T-helper 1 cell (primary cell): ENCODE data around the gene CFLAR.

Experiments
- DNase-seq, 5 donors: peaks; one replicate each; pipeline ENCODE4 v3.0.0-alpha.2; 2012 to 2020

Gene CFLAR

GRCh38 chr2:201219328-201220096 is 103.5 kb downstream of the CFLAR start:
- no peak for DNase-seq

DNA sequence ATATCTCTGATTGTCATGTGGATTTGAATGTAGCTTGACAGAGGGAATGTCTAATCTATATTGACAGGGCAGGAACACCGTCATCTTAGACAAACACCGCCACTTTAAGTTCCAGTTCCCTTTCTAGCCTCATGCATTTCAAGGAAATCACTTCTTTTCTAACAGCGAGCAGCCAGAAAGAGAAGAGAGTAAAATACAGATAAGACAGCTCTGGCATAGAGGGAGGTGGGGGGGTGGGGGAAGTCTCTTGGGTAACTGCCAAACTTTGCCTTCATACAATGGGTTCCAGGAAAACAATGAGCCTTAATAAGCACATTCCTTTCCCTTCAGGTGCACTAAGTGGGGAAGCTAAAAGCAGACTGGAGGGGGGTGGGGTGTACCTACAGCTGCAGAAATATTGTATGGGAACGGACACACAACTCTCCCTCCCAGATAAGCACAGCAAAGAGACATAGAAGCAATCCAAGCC is 104.2 kb downstream of the CFLAR start:
- DNase-seq, result no peak

- no peak for DNase-seq
Observed at GRCh38 chr2:201223089-201224073, 107.4 kb downstream of the CFLAR start.
